ENCODE results near the gene PDCD2L.

GRCh38 chr19:34360354-34360909 lies 43.8 kb upstream of the PDCD2L start:
- TF ChIP-seq CTCF (IDR thresholded peaks at IDR 0.05 in 8 of 11, conservative IDR thresholded peaks at IDR 0.05 in 3 of 11) (no peak), POLR2A (IDR thresholded peaks at IDR 0.05) (no peak)

Data from spleen (tissue), 7 donors.